Measurements from ENCODE around the gene LRRC8B. TPM values are rescaled to one million over a fixed set of nuclear protein-coding genes. Genes with fewer than 3 reads are reported as not detected.

Gene LRRC8B
- total RNA-seq, 1 experiment from 2014 or later = 24.2 TPM

DNA sequence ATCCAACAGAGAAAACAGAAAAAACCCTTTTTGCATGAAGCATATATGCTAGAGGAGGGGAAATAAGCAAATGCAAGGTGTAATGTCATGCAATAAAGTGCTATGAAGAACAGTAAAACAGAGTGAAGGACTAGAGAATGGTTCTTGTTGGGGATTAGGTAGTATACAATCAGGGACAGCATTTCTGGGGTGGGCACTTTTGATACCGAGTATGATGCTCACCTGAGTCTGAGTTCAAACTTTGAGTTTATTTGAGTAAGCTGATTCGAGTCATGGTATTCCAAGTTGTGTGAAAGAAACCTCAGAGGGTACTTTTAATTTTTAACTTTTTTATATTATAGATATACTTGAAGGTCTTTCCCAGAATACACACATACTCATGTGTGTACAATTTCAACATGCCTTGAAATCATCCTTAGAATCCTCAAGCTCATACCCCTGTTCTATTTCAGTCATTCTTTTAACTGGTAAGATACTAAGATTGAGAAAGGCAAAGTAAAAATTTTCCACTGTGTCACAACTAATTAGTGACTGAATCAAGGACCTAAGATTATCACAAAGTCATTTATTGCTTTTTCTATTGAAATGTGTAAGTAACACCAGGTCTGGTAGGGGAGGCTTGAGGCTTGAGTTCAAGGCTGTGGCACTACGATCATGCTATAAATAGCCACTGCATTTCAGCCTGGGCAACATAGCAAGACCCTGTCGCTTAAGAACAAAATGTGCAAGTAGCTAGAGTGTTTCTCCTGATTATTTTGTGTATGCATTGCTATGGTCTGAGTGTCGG, 12.1 kb downstream of the LRRC8B start:
- H3K27ac Mint-ChIP-seq = peak overlapping the region; percentile 8; the same call in 1 of the 2 replicates
- ChIA-PET POLR2A (no interaction called here), CTCF (no interaction called here)
- TF ChIP-seq JAZF1 (CRISPR knock-in tag; IDR thresholded peaks at IDR 0.05) = no peak
- peak; percentile 89 for TF ChIP-seq ZNF121 (CRISPR knock-in tag; IDR thresholded peaks at IDR 0.05)
- TF ChIP-seq MXD4 (CRISPR knock-in tag; IDR thresholded peaks at IDR 0.05; ENCODE audit: borderline replicate concordance) = no peak
- no peak for TF ChIP-seq FOXP1 (CRISPR knock-in tag; IDR thresholded peaks at IDR 0.05; ENCODE audit: borderline replicate concordance)
- TF ChIP-seq NFYB (CRISPR knock-in tag; conservative IDR thresholded peaks at IDR 0.05; ENCODE audit: low read depth) = no peak
- no peaks in the 10 kb centered on the region for H3K9me3 Mint-ChIP-seq
- no peak overlapping the region for H3K4me3 Mint-ChIP-seq
- DNase-seq (ENCODE audit: low spot score) = no peak
- no peaks in the 10 kb centered on the region for H3K27me3 Mint-ChIP-seq (ENCODE audit: low read depth)
- ATAC-seq = no peak
- H3K36me3 Mint-ChIP-seq = no peaks in the 10 kb centered on the region
- peaks cover 27% of the 10 kb centered on the region for H3K4me1 Mint-ChIP-seq

DNA sequence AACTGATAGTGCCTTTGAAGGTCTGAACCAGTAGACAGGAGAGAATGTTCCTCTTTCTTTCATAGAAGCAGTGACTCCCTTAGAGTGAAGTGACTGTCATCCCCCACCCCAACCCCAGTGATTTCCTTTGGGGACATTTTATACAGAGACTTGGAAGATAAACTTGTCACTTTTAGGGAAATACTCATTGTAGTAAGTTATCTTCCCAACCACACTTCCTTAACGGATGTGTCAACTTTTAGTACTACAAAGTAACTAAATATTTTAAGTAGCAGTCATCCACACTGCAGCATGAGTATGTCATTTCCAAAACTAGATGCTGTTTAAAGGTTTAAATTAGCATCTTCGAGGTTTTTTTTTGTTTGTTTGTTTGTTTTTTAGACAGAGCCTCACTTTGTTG, 13.7 kb downstream of the LRRC8B start:
- H3K4me1 Mint-ChIP-seq = peaks cover 10% of the 10 kb centered on the region
- no peak for DNase-seq (ENCODE audit: low spot score)
- no peak overlapping the region for H3K4me3 Mint-ChIP-seq
- no peak overlapping the region for H3K27ac Mint-ChIP-seq
- H3K9me3 Mint-ChIP-seq = no peaks in the 10 kb centered on the region
- POLR2A ChIA-PET = no interaction called here
- no peaks in the 10 kb centered on the region for H3K27me3 Mint-ChIP-seq (ENCODE audit: low read depth)
- CTCF ChIA-PET = no interaction called here
- no peaks in the 10 kb centered on the region for H3K36me3 Mint-ChIP-seq
- ATAC-seq = no peak
- TF ChIP-seq CREB1 (CRISPR knock-in tag; IDR thresholded peaks at IDR 0.05) (no peak), NR2C2 (CRISPR knock-in tag; IDR thresholded peaks at IDR 0.05) (no peak), SMAD4 (CRISPR knock-in tag; IDR thresholded peaks at IDR 0.05) (no peak), ZNF263 (CRISPR knock-in tag; IDR thresholded peaks at IDR 0.05; ENCODE audit: low read depth) (no peak), NR3C1 (CRISPR knock-in tag; conservative IDR thresholded peaks at IDR 0.05; ENCODE audit: low read depth) (no peak), TCF7 (CRISPR knock-in tag; IDR thresholded peaks at IDR 0.05; ENCODE audit: low read depth) (no peak), KAT7 (CRISPR knock-in tag; IDR thresholded peaks at IDR 0.05; ENCODE audit: borderline replicate concordance) (no peak), IRF2 (CRISPR knock-in tag; IDR thresholded peaks at IDR 0.05; ENCODE audit: borderline replicate concordance, low read depth) (no peak), ZNF317 (CRISPR knock-in tag; IDR thresholded peaks at IDR 0.05; ENCODE audit: borderline replicate concordance, low read depth) (no peak), FOXJ3 (CRISPR knock-in tag; IDR thresholded peaks at IDR 0.05; ENCODE audit: borderline replicate concordance) (no peak)
- TF ChIP-seq, protein P1, sequence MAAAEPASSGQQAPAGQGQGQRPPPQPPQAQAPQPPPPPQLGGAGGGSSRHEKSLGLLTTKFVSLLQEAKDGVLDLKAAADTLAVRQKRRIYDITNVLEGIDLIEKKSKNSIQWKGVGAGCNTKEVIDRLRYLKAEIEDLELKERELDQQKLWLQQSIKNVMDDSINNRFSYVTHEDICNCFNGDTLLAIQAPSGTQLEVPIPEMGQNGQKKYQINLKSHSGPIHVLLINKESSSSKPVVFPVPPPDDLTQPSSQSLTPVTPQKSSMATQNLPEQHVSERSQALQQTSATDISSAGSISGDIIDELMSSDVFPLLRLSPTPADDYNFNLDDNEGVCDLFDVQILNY (CRISPR knock-in tag; IDR thresholded peaks at IDR 0.05) = no peak
- TF ChIP-seq, protein P2, sequence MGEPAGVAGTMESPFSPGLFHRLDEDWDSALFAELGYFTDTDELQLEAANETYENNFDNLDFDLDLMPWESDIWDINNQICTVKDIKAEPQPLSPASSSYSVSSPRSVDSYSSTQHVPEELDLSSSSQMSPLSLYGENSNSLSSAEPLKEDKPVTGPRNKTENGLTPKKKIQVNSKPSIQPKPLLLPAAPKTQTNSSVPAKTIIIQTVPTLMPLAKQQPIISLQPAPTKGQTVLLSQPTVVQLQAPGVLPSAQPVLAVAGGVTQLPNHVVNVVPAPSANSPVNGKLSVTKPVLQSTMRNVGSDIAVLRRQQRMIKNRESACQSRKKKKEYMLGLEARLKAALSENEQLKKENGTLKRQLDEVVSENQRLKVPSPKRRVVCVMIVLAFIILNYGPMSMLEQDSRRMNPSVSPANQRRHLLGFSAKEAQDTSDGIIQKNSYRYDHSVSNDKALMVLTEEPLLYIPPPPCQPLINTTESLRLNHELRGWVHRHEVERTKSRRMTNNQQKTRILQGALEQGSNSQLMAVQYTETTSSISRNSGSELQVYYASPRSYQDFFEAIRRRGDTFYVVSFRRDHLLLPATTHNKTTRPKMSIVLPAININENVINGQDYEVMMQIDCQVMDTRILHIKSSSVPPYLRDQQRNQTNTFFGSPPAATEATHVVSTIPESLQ (CRISPR knock-in tag; IDR thresholded peaks at IDR 0.05) = no peak
- TF ChIP-seq, protein P3, sequence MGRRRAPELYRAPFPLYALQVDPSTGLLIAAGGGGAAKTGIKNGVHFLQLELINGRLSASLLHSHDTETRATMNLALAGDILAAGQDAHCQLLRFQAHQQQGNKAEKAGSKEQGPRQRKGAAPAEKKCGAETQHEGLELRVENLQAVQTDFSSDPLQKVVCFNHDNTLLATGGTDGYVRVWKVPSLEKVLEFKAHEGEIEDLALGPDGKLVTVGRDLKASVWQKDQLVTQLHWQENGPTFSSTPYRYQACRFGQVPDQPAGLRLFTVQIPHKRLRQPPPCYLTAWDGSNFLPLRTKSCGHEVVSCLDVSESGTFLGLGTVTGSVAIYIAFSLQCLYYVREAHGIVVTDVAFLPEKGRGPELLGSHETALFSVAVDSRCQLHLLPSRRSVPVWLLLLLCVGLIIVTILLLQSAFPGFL (CRISPR knock-in tag; IDR thresholded peaks at IDR 0.05; ENCODE audit: borderline replicate concordance) = no peak
- TF ChIP-seq, protein P4, sequence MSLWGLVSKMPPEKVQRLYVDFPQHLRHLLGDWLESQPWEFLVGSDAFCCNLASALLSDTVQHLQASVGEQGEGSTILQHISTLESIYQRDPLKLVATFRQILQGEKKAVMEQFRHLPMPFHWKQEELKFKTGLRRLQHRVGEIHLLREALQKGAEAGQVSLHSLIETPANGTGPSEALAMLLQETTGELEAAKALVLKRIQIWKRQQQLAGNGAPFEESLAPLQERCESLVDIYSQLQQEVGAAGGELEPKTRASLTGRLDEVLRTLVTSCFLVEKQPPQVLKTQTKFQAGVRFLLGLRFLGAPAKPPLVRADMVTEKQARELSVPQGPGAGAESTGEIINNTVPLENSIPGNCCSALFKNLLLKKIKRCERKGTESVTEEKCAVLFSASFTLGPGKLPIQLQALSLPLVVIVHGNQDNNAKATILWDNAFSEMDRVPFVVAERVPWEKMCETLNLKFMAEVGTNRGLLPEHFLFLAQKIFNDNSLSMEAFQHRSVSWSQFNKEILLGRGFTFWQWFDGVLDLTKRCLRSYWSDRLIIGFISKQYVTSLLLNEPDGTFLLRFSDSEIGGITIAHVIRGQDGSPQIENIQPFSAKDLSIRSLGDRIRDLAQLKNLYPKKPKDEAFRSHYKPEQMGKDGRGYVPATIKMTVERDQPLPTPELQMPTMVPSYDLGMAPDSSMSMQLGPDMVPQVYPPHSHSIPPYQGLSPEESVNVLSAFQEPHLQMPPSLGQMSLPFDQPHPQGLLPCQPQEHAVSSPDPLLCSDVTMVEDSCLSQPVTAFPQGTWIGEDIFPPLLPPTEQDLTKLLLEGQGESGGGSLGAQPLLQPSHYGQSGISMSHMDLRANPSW (CRISPR knock-in tag; conservative IDR thresholded peaks at IDR 0.05; ENCODE audit: low read depth) = no peak
- TF ChIP-seq, protein P5, sequence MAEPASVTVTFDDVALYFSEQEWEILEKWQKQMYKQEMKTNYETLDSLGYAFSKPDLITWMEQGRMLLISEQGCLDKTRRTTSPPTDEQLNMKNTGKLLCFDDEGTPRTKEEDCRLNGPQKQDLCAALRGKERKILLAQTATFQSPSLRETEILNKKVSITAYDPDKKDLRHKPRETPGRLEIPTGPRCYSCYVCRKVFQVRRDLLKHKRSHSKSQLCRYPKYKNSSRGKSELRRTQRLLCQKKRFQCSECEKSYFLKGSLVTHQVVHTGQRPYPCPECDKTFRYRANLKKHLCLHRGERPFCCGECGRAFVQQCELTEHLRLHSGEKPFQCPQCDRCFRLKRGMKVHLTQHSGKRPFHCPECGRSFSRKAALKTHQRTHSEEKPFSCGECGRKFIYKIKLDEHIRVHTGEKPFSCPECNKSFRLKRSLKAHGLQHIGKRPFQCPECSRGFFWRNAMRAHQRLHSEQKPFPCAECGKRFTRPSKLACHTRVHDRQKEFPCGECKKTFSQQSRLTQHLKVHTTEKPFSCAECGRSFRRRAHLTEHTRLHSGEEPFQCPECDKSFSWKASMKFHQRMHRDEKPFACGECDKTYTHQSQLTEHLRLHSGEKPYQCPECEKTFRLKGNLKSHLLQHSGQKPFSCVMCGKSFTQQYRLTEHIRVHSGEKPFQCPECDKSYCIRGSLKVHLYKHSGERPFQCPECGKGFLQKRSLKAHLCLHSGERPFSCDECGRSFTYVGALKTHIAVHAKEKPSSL (CRISPR knock-in tag; conservative IDR thresholded peaks at IDR 0.05) = no peak
- TF ChIP-seq, protein P6, sequence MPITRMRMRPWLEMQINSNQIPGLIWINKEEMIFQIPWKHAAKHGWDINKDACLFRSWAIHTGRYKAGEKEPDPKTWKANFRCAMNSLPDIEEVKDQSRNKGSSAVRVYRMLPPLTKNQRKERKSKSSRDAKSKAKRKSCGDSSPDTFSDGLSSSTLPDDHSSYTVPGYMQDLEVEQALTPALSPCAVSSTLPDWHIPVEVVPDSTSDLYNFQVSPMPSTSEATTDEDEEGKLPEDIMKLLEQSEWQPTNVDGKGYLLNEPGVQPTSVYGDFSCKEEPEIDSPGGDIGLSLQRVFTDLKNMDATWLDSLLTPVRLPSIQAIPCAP (CRISPR knock-in tag; IDR thresholded peaks at IDR 0.05) = no peak
- TF ChIP-seq, protein P7, sequence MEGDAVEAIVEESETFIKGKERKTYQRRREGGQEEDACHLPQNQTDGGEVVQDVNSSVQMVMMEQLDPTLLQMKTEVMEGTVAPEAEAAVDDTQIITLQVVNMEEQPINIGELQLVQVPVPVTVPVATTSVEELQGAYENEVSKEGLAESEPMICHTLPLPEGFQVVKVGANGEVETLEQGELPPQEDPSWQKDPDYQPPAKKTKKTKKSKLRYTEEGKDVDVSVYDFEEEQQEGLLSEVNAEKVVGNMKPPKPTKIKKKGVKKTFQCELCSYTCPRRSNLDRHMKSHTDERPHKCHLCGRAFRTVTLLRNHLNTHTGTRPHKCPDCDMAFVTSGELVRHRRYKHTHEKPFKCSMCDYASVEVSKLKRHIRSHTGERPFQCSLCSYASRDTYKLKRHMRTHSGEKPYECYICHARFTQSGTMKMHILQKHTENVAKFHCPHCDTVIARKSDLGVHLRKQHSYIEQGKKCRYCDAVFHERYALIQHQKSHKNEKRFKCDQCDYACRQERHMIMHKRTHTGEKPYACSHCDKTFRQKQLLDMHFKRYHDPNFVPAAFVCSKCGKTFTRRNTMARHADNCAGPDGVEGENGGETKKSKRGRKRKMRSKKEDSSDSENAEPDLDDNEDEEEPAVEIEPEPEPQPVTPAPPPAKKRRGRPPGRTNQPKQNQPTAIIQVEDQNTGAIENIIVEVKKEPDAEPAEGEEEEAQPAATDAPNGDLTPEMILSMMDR (IDR thresholded peaks at IDR 0.05) = no peak

Measured in WTC11 (cell line).